Measurements from ENCODE around the gene LLGL2.

GRCh38 chr17:75584849-75585175, 59.3 kb downstream of the LLGL2 start:
- TF ChIP-seq CTCF (IDR thresholded peaks at IDR 0.05) = no peak
- no peak for TF ChIP-seq EZH2phosphoT487 (IDR thresholded peaks at IDR 0.05)

Data from neural progenitor cell (in vitro differentiated cells).